Upper lobe of left lung (tissue), 6 donors: ENCODE measurements around the gene ZNF816. TPM values are rescaled to one million over a fixed set of nuclear protein-coding genes. Genes with fewer than 3 reads are reported as not detected.

Experiments
- ATAC-seq, 2 donors: fragments of 200-7000 bp; cut with Tn5 transposase; one replicate each; pipeline ENCODE4 v1.9.1; 2022; ENCODE audit warnings: mild to moderate bottlenecking in 2 of 2, moderate library complexity in 2 of 2; ENCODE audit not compliant: low FRiP score in 2 of 2
- DNase-seq, 2 donors: peaks; one replicate each; pipeline ENCODE4 v3.0.0-alpha.2; 2019 to 2020
- H3K27ac ChIP-seq, 4 donors: fragments of 200-600 bp; sonication (generic); one replicate each; pipeline ENCODE4 v1.5.1; 2016 to 2019
- H3K27me3 ChIP-seq, 4 donors: fragments of 200-600 bp; sonication (generic); one replicate each; pipeline ENCODE4 v1.5.1; 2017 to 2019
- H3K36me3 ChIP-seq, 4 donors: fragments of 200-600 bp; sonication (generic); one replicate each; pipeline ENCODE4 v1.5.1; 2016 to 2019
- H3K4me1 ChIP-seq, 4 donors: fragments of 200-600 bp; sonication (generic); one replicate each; pipeline ENCODE4 v1.5.1; 2018 to 2019
- H3K4me3 ChIP-seq, 4 donors: fragments of 200-600 bp; sonication (generic); one replicate each; pipeline ENCODE4 v1.5.1; 2017 to 2019; ENCODE audit warnings: mild to moderate bottlenecking in 2 of 4, moderate library complexity in 1 of 4
- H3K9me3 ChIP-seq, 4 donors: fragments of 200-600 bp; sonication (generic); one replicate each; pipeline ENCODE4 v1.5.1; 2018 to 2019
- EP300 ChIP-seq, 4 donors: sonication (generic); formaldehyde crosslinking; IDR thresholded peaks; one replicate each; pipeline ENCODE4 v1.5.1; 2017; ENCODE audit warnings: antibody characterized with exemption in 4 of 4, control low read depth in 2 of 4
- POLR2A ChIP-seq, 4 donors: fragments of 450-650 bp; IDR thresholded peaks; one replicate each; pipeline ENCODE4 v1.5.1; 2016 to 2017; ENCODE audit warnings: antibody characterized with exemption in 4 of 4, mild to moderate bottlenecking in 2 of 4
- POLR2AphosphoS5 ChIP-seq, 2 donors: sonication (generic); formaldehyde crosslinking; IDR thresholded peaks; one replicate each; pipeline ENCODE4 v1.5.1; 2017; ENCODE audit warnings: antibody characterized with exemption in 2 of 2
- WGBS, 2 donors: methylation state at CpG; one replicate each; pipeline ENCODE4 v1.1.5; 2017 to 2018; 5-methylcytosine and 5-hydroxymethylcytosine counted together
- total RNA-seq, 6 donors: library from RNA; depleted of rRNA in 4 of 6; stranded (reverse); fragments of >200 nt in 4 of 6; gene quantifications; one replicate each; pipeline versions ENCODE4 v1.1.0 to v1.2.1, GENCODE V29; 2016 to 2021
- TF ChIP-seq, protein P1 (sequence below), 6 experiments: fragments of 450-650 bp in 4 of 6; fragments of 200-600 bp in 2 of 6; sonication (generic) in 2 of 6; IDR thresholded peaks; one replicate each; pipeline ENCODE4 v1.5.1; 2016 to 2019; ENCODE audit warnings: antibody characterized with exemption in 6 of 6
- donor health status: DM: no; HTN: no; CAD: no; lungs with moderate emphysema.
- donor health status: DM: no; HTN: yes; CAD: no; lungs with severe emphysema.

Gene ZNF816
- total RNA-seq, 6 donors from 2014 or later = 6.7 to 14.6 (median 8.8) TPM

DNA sequence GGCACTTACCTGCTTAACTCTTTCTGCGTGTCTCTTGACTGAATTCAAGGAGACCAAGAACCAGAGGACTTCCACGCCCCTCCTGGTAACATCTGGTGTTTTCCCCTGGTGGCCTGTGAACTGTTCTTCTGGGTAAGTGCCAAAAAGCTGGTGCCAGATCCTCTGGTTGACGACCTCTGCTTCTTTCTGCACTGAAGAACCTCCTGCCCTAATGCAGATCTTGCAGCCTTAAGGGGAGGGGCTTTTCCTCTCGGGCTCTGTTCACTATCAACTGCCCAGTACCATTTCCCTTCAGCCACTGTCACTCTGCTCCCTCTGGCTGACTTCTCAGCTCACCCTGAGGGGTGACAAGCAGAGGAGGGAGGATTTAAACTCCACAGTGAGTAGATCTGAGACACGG is 44.9 kb upstream of the ZNF816 start:
- H3K4me3 ChIP-seq = no peak overlapping the region
- peaks cover 0 to 3% (median 0%) of the 10 kb centered on the region in 4 donors for H3K9me3 ChIP-seq
- no peaks in the 10 kb centered on the region for H3K27me3 ChIP-seq
- ATAC-seq (no peak), DNase-seq (no peak)
- WGBS, 2 donors = 51 to 52% methylated on average over 5 of the region's 5 CpGs
- no peaks in the 10 kb centered on the region for H3K36me3 ChIP-seq
- H3K27ac ChIP-seq = no peak overlapping the region
- no peak for TF ChIP-seq POLR2A (IDR thresholded peaks at IDR 0.05)
- no peaks in the 10 kb centered on the region for H3K4me1 ChIP-seq

DNA sequence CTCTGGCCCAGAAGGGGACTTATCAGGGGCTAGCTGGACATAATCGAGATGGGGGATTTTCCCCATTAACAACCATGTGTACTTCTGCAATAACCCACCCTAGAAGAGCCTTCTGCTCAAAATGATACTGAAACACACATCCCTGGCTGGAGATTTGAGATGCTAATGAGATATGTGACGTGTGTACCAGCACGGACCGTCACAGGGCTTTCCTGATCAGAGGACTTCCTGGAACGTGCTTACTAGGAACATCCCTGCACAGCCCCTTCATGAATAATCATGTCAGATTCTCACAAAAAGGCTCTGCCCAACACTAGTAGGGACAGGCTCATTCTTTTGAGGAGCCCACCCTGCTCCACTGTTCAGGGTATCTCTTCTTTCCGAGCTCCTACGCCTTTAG is 44.5 kb upstream of the ZNF816 start:
- ATAC-seq (no peak), DNase-seq (no peak)
- Histone ChIP-seq H3K4me1 (no peaks in the 10 kb centered on the region), H3K27me3 (no peaks in the 10 kb centered on the region), H3K27ac (no peak overlapping the region), H3K36me3 (no peaks in the 10 kb centered on the region), H3K9me3 (no peaks in the 10 kb centered on the region), H3K4me3 (no peak overlapping the region)
- WGBS, 2 donors = 68 to 76% methylated on average over 6 to 7 of the region's 7 CpGs
- TF ChIP-seq EP300 (IDR thresholded peaks at IDR 0.05) (no peak), POLR2AphosphoS5 (IDR thresholded peaks at IDR 0.05) (no peak), POLR2A (IDR thresholded peaks at IDR 0.05) (no peak)
- TF ChIP-seq, protein P1, sequence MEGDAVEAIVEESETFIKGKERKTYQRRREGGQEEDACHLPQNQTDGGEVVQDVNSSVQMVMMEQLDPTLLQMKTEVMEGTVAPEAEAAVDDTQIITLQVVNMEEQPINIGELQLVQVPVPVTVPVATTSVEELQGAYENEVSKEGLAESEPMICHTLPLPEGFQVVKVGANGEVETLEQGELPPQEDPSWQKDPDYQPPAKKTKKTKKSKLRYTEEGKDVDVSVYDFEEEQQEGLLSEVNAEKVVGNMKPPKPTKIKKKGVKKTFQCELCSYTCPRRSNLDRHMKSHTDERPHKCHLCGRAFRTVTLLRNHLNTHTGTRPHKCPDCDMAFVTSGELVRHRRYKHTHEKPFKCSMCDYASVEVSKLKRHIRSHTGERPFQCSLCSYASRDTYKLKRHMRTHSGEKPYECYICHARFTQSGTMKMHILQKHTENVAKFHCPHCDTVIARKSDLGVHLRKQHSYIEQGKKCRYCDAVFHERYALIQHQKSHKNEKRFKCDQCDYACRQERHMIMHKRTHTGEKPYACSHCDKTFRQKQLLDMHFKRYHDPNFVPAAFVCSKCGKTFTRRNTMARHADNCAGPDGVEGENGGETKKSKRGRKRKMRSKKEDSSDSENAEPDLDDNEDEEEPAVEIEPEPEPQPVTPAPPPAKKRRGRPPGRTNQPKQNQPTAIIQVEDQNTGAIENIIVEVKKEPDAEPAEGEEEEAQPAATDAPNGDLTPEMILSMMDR (IDR thresholded peaks at IDR 0.05) = no peak

DNA sequence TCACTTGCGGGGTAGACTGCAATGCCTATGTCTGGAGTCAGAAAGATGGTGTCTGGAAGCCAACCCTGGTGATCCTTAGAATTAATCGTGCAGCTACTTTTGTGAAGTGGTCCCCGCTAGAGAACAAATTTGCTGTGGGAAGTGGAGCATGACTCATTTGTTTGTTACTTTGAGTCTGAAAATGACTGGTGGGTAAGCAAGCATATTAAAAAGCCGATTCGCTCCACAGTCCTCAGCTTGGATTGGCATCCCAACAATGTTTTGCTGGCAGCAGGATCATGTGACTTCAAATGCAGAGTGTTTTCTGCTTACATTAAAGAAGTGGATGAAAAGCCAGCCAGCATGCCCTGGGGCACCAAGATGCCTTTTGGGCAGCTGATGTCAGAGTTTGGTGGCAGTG is 41.6 kb upstream of the ZNF816 start:
- no peaks in the 10 kb centered on the region for H3K4me1 ChIP-seq
- H3K9me3 ChIP-seq = no peaks in the 10 kb centered on the region
- H3K4me3 ChIP-seq = no peak overlapping the region
- H3K27me3 ChIP-seq = no peaks in the 10 kb centered on the region
- H3K36me3 ChIP-seq = no peaks in the 10 kb centered on the region
- no peak for ATAC-seq
- no peak overlapping the region for H3K27ac ChIP-seq
- no peak for DNase-seq
- TF ChIP-seq EP300 (IDR thresholded peaks at IDR 0.05) (no peak), POLR2AphosphoS5 (IDR thresholded peaks at IDR 0.05) (no peak), POLR2A (IDR thresholded peaks at IDR 0.05) (no peak)
- TF ChIP-seq, protein P1 (IDR thresholded peaks at IDR 0.05) = no peak
- WGBS, 2 donors = 73 to 81% methylated on average over 5 of the region's 5 CpGs

DNA sequence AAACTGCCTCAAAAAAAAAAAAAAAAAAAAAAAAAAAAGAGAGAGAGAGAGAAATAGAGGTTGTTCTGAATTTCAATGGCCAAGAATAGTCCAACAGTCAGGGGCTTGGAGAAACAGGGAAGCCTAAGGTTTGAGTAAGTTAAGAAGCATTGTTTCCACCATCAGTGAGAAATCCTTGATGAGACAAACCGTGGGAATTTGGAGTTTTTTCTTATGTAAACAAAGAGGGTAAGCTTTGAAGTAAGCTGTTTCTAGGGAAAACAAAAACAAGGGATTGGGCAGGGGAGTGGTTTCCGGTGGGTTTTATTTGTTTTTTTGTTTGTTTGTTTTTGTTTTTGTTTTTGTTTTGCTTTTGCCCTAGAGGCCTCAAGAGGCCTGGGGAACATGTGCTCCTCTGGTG is 39.8 kb upstream of the ZNF816 start:
- 38 to 50% methylated on average over 2 of the region's 2 CpGs for WGBS, 2 donors
- Histone ChIP-seq H3K27me3 (no peaks in the 10 kb centered on the region), H3K36me3 (no peaks in the 10 kb centered on the region), H3K27ac (no peak overlapping the region), H3K9me3 (peaks cover 0 to 4% (median 0%) of the 10 kb centered on the region in 4 donors), H3K4me3 (no peak overlapping the region), H3K4me1 (no peaks in the 10 kb centered on the region)
- DNase-seq (no peak), ATAC-seq (no peak)
- no peak for TF ChIP-seq POLR2A (IDR thresholded peaks at IDR 0.05)
- no peak for TF ChIP-seq EP300 (IDR thresholded peaks at IDR 0.05)

DNA sequence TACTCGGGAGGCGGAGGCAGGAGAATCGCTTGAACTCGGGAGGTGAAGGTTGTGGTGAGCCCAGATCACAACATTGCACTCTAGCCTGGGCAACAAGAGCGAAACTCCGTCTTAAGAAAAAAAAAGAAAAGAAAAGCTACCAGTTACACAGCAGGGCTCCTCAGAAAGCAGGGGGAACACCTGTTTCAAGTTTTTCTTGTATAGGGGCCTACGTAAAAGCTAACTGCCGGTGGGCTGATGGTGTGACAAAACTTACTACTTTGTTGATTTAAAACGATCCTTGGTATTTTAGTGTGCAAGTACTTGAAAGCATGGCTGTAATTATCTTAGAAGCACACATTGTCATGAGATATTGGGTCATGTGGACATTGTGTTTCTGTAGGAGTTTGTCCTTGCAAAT is 35.3 kb upstream of the ZNF816 start:
- no peaks in the 10 kb centered on the region for H3K27me3 ChIP-seq
- peaks cover 4 to 9% (median 6%) of the 10 kb centered on the region in 4 donors for H3K4me1 ChIP-seq
- H3K9me3 ChIP-seq = peaks cover 0 to 14% (median 0%) of the 10 kb centered on the region in 4 donors
- H3K27ac ChIP-seq = no peak overlapping the region
- H3K4me3 ChIP-seq = no peak overlapping the region
- no peaks in the 10 kb centered on the region for H3K36me3 ChIP-seq
- ATAC-seq (no peak), DNase-seq (no peak)
- 75 to 83% methylated on average over 9 of the region's 9 CpGs for WGBS, 2 donors
- TF ChIP-seq, protein P1 (IDR thresholded peaks at IDR 0.05) = no peak
- TF ChIP-seq EP300 (IDR thresholded peaks at IDR 0.05) (no peak), POLR2A (IDR thresholded peaks at IDR 0.05) (no peak), POLR2AphosphoS5 (IDR thresholded peaks at IDR 0.05) (no peak)

DNA sequence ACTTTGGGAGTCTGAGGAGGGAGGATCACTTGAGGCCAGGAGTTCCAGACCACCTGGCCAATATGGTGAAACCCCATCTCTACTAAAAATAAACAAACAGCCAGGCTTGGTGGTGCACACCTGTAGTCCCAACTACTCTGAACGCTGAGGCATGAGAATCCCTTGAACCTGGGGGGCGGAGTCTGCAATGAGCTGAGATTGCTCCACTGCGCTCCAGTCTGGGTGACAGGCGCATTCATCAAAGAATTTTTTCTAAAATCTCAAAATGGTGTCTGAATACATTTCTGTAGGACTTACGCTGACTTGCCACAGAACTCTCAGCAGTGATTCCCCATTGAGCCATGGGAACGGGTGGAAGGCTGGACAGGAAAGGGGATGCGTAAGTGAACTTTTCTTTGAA is 33.0 kb upstream of the ZNF816 start:
- Histone ChIP-seq H3K9me3 (peaks cover 0 to 14% (median 0%) of the 10 kb centered on the region in 4 donors), H3K27me3 (no peaks in the 10 kb centered on the region), H3K4me3 (no peak overlapping the region), H3K36me3 (no peaks in the 10 kb centered on the region), H3K27ac (no peak overlapping the region), H3K4me1 (peaks cover 13 to 22% (median 17%) of the 10 kb centered on the region in 4 donors)
- DNase-seq (no peak), ATAC-seq (no peak)
- WGBS, 2 donors = 88 to 93% methylated on average over 7 of the region's 7 CpGs
- TF ChIP-seq, protein P1 (IDR thresholded peaks at IDR 0.05) = no peak
- no peak for TF ChIP-seq EP300 (IDR thresholded peaks at IDR 0.05)
- no peak for TF ChIP-seq POLR2A (IDR thresholded peaks at IDR 0.05)
- TF ChIP-seq POLR2AphosphoS5 (IDR thresholded peaks at IDR 0.05) = no peak
